Measurements from ENCODE around the gene PAK5.

PAK5 gene

GRCh38 chr20:9572670-9573069, 266.2 kb downstream of the PAK5 start:
- DNase-seq = no peak

DNA sequence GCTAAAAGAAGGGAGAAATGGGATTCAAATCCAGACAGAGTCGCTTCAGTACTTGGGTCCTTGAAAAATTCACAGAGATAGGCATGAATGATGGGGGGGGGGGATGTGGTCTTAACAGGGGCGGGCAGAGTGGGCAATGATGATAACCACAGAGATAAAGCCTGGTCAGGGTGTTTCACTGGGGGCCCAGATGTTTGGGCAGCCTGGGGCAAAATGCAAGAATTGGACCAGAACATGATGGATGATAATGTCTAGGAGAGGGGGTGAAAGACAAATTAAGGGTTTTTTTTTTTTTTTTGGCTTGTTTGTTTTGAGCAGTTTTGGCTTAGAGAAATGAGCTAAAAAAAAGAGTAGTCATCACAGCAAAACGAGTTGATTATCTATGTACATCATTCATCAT, 267.1 kb downstream of the PAK5 start:
- no peak for DNase-seq

GRCh38 chr20:9570612-9571011, 268.3 kb downstream of the PAK5 start:
- no peak for DNase-seq

- DNase-seq = no peak
Measured at GRCh38 chr20:9566977-9567376, 271.9 kb downstream of the PAK5 start.

DNA sequence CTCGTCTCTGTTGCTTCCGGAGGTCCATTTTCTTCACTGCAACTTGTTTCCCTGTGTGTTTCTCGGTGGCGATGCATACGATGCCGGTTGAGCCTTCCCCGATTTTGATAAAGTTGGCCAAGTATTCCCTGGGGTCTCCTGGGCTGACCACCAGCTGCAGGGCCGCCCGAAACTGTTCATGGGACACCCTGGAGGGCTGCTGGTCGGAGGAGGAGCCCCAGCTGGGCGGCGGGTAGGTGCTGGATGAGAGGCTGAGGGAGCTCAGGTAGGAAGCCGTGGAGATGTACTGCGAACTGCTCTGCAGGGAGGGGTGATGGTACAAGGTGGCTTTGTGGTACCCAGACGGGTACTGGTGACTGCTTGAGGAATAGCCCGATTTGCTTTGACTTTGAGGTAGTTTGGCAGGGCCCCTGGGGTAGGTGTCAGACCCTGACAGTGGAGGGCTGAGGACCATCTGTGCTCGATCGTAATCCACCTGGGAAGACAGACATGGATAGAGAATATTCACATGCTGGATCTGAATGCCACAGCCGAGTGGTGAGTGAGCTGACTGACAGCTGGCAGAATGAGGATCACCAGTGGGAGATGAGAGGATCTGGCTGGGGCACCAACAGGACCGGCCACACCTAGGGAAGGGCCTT, 272.8 kb downstream of the PAK5 start:
- DNase-seq = no peak

DNA sequence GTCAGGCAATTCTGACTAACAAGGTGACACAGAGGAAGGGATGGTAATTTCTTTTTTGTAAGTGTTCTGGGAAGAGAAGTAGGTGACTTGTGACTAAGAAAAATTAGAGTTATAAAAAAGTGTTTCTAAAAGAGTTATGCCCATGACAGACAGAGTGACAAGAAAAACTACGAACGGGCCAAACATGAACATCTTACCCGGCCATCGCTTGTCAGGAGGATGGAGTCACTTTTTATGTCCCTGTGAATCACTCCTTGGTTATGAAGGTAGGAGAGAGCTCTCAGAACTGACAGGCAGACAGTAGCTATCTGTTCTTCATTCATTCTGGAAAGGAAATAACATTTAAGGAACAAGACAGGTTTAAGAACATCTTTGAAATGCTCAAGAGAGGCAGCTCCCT, 281.5 kb downstream of the PAK5 start:
- no peak for DNase-seq

- no peak for DNase-seq
Measured at GRCh38 chr20:9555781-9556180, 283.1 kb downstream of the PAK5 start.

GRCh38 chr20:9551808-9552550, 286.9 kb downstream of the PAK5 start:
- DNase-seq = no peak

- no peak for DNase-seq
Measured at GRCh38 chr20:9550871-9551270, 288.0 kb downstream of the PAK5 start.

DNA sequence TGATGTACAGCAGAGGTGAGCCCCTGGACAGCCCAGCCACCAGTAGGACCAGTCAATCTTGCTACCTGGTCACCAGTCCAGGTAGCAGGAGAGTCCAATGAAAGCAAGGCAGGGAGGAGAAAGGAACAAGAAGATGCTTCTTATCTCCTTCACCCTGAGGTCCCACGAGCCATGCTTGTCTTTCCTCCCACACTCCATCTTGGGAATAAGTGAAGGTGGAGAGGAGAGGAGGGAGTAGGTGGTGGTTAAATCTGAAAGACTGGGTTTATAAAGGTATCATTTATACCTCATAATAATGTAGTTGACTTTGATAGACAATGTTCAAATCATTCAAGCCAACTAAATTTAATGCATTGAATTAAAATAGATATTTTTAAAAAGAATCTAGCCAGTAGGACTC, 288.6 kb downstream of the PAK5 start:
- no peak for DNase-seq

DNA sequence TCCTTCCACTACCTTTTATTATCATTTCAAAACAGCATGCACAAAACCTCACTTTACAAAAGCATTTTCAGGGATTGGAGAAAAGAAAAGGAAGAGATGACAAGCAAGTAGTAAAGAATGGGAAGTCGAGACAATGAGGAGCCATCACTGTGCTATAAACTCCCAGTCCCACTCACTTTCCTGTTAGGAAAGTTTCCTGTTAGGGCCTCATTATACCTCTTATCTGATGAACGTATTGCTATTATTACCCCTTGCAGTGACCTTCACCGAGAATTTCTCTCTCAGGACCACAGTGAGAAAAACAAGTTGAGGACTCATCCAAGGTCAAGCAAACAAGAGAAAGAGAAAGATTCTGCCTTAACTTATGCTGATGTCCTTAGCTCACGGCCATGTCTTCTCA, 295.7 kb downstream of the PAK5 start:
- DNase-seq = no peak

DNA sequence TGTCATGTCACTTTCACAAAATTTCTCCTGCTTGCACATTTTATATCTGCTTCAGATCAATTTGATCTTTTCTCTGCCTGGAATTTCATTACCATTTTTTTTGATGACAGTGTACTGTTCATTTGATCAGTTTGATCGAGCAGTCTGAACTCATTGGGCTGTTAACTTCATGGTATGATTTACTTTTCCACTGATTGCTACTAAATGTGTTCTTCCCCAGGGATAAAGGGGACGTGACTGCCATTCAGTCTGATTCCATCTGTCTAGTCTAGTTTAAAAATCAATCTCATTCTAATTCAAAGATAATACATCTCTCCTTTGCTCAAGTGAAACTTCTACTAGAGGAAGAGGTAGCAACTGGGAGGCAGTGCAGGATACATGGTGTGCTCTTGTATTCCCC, 303.4 kb downstream of the PAK5 start:
- no peak for DNase-seq

DNA sequence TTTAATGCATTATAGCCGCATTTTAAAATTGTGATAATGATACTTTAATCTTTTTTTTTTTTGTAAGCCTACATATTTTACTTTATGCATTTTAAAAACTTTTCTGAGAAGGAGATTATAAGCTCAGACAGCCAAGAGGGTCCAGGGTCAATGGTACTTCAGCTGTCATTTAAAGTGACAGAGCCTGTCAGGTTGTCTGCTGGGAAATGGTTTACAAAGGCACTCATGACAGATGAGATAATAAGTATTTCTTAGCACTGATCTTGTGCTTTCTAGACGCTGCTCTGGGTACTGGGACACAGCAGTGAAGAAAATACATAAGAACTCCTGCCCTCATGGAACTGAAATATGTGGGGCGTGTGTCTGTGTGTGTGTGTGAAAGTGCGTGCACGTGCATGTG, 304.9 kb downstream of the PAK5 start:
- no peak for DNase-seq

DNA sequence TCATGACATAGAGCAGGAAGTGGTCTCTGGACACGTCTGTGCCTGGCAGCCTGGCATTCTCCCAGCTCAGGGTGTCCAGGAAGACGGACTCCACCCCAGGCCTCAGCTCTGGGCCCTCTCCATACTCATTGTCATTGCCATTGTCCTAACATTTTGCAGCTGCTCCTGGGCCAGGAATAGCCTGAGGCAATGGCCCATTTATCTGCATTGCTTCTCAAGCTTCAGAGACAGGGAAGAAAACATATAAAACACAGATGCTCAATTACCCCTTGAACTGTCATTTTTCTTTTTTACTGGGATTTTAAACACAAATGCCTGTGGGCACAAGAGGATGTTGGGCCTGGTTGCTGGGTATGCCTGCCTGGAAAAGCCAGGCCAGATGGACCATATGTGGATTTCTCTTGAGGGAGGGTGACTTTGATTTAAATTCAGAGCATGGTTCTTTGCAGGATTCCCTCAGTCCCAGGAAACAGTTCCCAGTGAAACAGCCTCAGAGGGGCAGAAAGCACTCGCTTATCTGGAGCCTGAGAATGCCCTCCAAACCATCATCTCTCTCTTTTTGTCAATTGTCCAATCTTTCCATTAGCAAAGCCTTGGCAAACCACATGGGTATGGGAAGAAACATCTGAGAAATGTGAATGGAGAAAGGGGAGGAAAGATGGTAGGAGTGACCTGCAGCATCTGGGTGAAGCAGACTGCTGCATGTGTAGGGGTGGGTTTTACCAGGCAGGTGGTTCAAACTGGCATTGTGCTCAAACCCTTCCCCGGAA, 306.6 kb downstream of the PAK5 start:
- no peak for DNase-seq

DNA sequence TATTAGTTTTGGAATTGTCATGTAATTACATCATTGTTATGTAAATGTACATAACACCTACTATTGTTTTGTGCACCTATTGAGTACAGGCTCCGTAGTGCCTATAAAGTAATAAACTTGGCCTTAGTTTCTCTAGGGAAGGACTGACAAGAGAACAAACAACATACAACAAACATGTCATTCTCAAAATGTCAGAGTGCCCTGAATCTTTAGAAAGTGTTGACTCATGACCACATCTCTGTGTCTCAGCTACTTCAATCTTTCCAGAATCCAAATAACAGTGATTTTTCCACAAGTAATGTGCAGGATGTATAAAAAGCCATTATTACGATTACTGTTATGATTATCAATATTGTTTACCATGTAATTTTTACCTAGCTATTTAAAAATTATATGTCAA, 307.3 kb downstream of the PAK5 start:
- DNase-seq = no peak

DNA sequence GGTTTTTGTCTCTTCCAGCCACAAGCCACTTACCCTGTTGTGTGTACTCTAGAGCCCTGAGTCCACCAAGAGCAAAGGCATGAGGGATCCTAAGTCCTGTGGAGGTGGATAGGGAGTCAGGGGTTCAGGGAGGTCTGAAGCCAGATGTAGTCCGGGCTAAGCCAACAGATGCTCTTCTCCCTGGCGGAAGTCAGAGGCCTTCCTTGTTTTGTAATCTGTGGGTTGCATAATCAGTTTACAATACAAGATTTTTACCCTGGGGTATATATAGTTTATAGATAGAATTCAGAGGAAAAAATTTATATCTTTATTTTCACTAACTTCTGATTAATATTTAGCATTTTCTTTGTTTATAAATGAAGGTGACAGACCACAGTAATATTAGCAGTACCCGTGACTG, 315.2 kb downstream of the PAK5 start:
- DNase-seq = no peak

DNA sequence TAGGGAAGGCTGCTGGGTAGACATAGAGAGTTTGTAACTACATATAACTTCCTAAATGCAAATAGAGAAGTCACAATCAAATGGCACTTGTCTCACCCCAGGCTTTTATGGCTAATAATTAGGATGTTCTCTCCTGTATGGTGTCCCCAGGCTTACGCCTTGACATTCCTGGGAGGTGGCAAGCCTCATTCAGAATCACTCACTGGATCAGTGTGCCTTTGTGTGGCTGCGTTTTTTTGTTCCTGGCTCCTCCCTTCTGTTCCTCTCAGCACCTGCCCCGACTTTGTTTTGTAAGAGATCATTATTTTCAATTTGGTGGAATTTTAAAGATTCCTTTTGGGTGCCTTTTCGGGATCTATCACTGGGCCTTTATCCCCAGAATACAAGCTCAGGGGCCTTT, 318.8 kb downstream of the PAK5 start:
- DNase-seq = no peak

DNA sequence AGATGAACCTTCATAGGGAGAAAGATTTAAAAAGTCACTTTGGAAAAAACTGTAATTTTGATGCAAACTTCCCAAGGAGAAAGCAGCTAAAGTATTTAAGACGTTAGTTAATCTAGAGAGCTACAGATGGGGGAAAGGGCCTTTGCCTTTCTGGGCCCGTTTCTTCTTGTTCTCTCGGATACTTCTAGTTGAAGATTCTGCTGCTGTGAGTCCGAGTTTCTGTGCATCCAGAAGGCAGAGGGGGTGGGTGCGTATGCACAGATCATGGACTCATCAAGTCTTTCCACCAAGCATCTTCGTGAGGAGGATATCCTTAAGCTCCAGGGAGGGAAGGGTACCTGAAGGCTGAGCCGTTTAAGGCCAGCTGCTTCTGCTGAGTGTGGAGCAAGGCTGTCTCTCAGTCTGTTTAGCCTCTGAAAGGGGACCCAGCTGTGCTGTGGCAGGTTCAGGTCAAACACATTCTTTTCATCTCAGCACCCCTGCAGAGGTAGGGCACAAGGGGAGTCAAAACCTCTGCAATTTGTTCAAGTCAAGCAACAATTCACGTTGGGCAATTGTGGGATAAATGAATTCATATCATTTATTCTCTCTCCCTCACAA, 320.2 kb downstream of the PAK5 start:
- no peak for DNase-seq

DNA sequence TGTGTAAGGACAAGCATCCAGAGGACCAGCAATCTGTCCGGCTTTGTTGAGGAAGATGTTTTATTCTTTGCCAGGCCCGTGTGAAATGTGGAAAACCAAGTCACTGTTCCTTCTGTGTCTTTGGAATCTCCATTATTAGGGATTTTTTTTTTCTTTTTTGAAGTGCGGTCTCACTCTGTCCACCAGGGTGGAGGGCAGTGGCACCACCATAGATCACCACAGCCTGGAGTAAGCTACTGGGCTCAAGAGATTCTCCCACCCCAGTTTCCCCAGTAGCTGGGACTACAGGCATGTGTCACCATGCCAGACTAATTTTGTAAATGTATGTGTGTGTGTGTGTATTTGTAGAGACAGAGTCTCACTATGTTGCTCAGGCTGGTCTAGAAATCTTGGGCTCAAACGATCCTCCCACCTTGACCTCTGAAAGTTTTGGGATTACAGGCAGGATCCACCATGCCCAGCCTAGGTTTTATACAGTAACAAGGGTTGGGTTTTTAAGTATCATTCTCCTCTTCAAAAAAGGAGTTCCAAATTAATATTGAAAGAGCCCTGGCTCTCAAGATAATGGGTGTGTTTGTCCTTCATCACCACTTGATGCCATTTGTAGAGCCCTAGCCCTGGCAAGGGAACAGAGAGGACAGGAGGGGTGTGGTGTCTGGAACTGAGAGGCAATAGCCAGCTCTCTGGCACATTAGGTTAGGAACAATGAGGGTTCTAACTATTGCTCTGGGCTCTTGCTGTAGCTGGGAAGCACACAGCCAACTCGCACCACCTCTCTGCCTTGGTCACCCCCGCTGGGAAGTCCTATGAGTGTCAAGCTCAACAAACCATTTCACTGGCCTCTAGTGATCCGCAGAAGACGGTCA, 321.3 kb downstream of the PAK5 start:
- no peak for DNase-seq

GRCh38 chr20:9516234-9516871, 322.5 kb downstream of the PAK5 start:
- DNase-seq = no peak

- no peak for DNase-seq
Measured at GRCh38 chr20:9515741-9516233, 323.1 kb downstream of the PAK5 start.

GRCh38 chr20:9515214-9515585, 323.7 kb downstream of the PAK5 start:
- DNase-seq = no peak

All from CD4-positive, alpha-beta T cell treated with Interleukin-4 for 1 hour (primary cell).